HG02981 (cell line): ENCODE results near the gene HEATR1.
"Not testable (repeated sequence)": the region's sequence is repeated elsewhere in the genome, so short reads cannot be mapped to it uniquely, and the experiment has no call there.

ENCODE experiments used
- ATAC-seq: cut with Tn5 transposase; IDR thresholded peaks from one replicate; pipeline ENCODE4 v1.9.1; 2021; ENCODE audit warnings: mild to moderate bottlenecking, moderate library complexity; ENCODE audit not compliant: unreplicated experiment

The HEATR1 gene

DNA sequence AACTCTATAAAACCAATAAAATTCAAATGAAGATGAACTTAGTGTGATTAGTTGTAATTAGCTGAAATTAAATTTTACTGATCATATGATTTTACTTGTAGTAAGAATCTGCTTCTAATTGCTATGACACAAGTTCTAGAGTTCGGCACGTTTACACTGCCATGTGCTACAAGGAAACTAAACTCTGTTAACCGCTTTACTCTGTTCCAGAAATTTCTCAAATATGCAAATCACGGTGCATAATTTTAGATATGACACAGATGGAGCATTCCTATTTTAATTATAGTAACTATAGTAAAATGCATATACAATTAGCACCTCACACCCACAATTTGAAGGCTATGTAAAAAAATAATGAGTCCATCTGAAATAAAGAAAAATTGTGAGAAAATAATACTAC is 14.8 kb downstream of the HEATR1 start:
- no peak for ATAC-seq

DNA sequence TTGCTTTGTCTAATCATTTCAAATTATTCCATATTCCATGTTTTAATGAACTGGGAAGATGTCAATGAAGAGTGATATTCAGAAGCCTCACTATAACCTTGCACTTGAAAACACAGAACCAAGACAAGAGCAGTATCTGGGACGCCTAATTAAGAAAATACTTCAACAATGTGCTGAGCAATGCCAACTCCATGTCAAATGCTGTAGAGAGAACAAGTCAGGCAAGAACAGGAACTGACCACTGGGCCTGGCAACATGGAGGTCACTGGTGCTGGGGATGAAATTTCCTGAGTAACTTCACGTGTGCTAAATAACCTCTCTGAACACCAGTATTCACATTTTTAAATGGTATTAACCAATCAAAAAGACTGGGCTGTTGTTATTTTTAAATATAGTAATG is 22.8 kb downstream of the HEATR1 start:
- no peak for ATAC-seq

DNA sequence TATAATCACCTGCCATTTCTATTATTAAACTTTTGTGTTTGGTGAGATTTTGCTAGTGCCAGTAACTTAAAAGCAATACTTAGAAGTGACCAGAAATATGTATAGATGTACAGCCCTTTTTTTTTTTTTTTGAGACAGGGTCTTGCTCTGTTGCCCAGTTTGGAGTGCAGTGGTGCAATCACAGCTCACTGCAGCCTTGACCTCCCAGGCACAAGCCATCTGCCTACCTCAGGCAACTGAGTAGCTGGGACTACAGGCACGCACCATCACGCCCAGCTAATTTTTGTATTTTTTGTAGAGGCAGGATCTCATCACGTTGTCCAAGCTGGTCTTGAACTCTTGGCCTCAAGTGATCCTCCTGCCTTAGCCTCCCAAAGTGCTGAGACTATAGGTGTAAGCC is 23.9 kb downstream of the HEATR1 start:
- ATAC-seq: not testable (repeated sequence)

DNA sequence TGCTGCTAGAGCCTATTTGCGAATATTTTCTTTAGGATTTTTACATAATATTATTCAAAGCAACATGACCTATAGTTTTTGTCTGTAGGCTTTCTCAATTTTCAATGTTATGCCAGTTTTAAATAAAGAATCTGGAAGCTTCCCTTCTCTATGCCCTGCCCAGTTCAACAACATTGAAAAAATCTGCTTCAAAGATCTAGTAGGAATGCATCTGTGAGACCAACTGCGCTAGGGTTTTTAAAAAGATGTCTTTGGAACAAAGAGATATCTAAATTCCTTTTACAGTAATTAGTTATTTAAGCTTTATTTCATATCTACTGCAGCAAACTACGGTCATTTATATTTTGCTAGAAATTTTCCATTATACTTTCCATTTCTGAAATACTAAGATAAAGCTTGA is 25.7 kb downstream of the HEATR1 start:
- ATAC-seq: no peak

DNA sequence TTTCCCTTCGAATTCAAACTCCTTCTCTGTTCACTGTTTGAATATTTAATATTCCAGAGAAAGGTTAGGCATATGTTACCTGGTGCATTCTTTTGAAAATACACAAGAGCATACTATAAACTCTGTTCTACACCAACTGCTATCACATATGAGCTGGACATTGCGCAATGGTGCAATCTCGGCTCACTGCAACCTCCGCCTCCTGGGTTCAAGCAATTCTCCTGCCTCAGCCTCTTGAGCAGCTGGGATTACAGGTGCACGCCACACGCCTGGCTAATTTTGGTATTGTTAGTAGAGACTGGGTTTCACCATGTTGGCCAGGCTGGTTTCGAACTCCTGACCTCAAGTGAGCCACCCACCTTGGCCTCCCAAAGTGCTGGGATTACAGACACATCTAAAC is 27.3 kb downstream of the HEATR1 start:
- ATAC-seq: not testable (repeated sequence)

DNA sequence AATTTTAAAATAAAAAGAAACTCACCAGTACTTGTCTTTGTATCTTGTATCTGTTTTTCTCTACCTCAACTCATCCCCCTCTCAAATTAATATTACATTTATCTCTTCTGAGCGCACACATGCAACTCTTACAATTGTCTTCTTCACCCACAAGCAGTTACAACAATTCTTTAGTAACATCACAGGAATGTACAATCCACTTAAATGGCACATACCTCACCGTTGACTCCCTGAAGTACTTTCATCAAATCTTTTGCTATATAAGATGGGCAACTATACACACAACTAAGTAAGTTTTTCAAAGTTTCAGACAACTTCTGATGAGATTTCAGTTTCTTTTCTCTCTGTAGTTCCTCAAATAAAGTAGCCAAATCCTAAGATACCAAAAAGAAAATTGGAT is 28.3 kb downstream of the HEATR1 start:
- ATAC-seq: no peak

DNA sequence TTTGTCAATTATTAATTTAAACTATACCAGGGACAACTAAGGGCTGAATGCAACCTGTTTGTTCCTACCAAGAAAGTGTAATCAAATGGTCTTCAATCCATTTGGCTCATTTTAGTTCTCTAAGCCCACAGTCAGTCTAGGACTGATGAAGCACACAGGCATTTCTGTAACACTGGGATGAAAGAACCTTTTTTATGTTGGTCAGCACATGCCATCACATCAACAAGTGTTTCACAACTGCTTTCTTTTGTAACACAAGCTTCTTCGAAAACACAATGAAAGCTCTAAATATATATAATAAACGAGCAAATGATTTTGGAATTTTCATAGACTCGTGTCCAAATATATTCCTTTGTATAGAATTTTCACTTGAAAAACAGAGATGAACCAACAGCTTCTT is 28.8 kb downstream of the HEATR1 start:
- ATAC-seq: no peak

DNA sequence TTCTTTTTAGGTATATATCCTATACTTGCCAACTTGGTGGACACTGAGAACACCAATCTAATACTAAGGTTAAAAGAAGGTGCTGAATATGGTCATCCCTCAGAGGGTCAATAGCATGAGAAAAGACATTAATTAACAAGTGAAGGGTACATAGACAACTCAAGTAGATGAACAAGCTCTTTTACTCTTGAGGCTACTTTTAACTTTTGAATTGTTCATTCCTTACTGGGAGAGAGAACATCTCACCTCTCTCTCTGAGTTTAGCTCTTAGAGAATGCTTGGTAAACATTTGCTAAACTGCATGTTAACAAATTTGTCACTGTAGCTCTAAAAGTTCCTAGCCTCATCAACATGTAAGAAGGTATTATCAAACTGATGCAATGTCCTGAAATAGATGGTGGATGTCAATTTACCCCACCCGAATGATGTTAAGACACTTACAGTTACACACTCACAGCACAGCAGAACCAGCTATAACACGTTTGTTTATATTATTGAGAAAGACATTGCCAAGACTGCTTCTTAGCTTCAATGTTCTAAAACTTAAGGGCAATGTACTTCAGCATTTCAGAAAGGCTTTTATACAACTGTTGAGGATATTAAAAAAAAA is 35.9 kb downstream of the HEATR1 start:
- ATAC-seq: no peak

DNA sequence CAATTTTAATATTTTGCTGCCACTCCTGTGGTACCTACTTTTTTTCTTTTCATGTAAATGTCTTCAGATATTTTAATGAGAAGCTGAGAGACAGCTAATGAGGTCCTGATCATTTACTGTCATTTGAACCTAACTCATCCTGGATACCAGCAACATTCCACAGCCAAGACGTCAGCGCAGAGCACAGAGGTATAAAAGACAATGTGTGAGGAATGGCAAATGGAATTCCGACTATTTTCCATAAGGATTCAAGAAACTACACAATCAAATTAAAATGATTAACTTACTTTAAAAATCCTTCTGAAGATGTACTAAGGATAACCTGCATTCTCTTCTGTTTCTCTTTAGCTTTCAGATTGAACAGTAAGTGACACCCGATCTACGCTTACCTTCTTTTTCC is 38.8 kb downstream of the HEATR1 start:
- ATAC-seq: no peak

DNA sequence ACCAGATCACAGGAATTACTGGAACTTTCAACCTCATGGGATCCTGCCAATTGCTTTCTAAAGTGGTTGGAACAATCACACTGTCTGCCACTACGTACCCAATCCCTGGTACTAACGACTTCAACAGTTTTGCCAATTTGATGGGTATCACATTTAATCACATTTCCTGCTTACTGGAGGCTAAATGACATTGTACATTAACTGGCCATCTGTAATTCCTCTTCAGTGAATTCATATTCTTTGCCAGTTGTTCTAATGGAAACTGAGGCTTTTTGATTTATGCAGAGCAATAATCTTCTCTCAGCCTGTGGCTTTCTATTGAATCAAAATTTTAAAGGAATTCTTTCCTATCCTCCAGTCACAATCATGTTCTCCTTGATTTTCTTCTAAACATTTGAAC is 42.3 kb downstream of the HEATR1 start:
- no peak for ATAC-seq

DNA sequence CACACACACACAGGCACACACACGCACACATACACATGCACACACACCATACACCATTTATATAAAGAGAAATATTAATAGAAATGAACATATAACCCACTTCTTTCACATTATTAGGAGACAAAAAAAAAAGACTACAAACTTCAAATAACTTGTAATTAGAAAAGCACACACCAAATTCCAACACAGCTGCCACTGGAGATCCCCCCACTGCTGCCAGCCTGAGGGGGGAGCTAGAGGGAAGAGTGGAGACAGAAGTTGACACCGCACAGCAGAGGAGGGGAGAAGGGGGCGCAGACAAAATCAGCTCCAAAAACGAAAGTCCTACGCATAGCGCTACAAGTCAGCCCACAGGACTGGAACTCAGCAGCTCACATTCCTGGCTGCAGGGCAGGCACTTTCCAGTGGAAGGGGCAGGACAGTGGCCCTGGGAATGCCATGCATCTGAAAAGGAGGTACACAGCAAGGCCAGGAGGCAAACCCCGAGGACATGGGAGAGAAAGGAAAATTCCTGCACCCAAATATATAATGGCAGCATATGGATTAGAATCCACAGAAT is 44.0 kb downstream of the HEATR1 start:
- ATAC-seq: no peak

DNA sequence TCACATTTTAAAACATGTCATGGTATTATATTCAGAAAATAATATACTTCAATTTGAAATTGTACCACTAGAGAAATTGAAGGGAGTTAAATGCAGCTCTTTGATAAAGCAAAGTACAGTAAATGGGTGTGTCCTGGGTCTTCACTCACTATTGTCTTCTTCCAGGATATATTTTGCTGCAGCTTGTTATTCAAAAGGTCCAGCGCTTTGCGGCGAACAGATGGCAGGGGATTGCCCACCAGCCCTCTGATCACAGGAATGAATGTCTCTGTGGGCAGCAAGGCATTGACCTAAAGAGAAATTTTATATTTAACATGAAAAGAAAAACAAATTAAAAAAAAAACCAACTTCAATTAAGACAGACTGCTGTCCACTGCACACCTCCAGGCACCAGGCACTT is 45.5 kb downstream of the HEATR1 start:
- ATAC-seq: no peak

DNA sequence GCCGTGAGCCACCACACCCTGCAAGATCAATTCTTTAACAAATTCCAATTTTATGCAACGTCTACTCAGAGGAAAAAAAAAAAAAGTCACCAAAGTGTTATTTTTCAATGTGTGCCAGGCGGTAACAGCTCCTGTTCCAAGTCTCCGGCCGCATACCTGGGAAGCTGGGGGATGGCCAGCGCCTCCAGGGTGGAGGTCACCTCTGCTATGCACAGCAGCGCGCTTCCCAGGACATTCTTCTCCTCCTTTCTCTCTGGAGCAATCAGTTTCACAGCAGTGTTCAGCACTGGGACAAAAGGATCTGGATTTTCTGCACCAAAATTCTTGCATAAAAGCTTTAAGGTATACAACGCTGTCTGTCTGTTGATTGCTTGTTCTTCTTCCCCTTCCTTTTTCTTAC is 46.2 kb downstream of the HEATR1 start:
- no peak for ATAC-seq

DNA sequence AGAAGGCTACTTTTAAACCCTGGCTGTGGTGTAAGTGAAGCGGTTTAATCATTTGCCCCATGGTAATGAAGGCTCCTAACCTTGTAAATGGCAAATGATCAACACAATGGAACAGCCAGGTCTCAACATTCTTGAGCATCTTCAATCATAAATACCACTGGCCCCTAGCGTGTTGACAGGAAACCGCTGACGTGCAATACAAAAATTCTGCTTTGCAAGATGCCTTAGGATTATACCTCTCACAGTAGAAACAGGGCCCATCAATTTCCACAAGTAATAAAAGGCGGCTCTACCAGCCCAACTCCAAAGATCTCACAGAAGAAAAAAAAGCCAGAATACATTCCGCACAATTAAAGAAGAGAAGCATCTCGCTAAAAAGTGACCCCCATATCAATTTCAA is 47.7 kb downstream of the HEATR1 start:
- ATAC-seq: no peak

DNA sequence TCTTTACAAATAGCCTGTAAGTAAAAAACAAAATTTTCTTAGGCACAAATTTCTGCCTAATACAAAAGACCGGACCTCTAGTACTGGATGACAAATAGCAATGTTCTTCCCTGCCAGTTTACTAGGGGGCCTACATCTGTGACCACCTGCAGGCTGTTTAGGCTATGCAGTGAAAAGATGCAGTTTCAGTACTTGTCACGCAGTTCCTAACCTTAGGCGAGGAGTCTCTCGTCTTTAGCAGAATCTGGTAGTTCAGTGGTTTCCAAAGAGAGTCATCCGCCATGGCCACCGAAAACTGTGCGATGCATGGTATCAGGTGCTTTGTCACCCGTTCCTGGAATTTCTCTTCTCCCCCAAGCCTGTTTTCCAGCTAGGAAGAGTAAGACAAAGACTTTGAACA is 50.9 kb downstream of the HEATR1 start:
- ATAC-seq: no peak

DNA sequence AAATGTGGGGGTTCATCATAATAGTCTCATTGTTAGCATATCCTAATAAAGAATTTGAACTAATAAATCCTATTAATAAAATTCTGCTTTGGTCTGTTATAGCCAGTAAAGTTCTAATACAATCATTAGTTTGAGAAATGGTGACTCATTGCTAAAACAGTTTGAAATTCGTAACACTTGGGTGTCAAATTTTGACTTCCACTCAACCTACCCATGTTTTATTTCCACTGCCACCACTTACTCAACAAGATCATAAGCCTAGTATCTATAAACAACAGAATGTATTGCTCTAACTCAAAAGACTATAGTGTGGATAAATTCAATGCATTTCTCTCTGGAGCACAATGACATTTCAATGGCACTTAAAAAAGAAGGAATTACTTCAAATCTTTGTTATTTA is 51.4 kb downstream of the HEATR1 start:
- ATAC-seq: no peak

DNA sequence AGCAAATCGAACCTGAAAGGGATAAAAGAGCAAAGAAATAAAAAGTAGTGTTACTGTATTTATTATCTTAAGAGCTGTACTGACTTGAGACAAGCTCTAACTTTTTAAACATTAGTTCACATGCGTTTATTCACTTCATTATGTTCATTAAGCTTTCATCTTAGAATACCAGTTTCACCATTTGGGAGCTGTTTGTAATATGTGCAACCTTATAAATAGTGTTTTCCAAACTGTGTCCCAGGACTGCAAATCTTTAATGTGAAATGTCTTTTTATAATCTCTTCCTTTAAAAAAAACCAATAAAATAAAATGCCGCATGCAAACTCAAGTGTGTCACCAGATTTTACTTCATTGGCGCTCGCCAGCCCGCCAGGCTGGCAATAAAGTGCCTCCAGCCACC is 52.2 kb downstream of the HEATR1 start:
- no peak for ATAC-seq

DNA sequence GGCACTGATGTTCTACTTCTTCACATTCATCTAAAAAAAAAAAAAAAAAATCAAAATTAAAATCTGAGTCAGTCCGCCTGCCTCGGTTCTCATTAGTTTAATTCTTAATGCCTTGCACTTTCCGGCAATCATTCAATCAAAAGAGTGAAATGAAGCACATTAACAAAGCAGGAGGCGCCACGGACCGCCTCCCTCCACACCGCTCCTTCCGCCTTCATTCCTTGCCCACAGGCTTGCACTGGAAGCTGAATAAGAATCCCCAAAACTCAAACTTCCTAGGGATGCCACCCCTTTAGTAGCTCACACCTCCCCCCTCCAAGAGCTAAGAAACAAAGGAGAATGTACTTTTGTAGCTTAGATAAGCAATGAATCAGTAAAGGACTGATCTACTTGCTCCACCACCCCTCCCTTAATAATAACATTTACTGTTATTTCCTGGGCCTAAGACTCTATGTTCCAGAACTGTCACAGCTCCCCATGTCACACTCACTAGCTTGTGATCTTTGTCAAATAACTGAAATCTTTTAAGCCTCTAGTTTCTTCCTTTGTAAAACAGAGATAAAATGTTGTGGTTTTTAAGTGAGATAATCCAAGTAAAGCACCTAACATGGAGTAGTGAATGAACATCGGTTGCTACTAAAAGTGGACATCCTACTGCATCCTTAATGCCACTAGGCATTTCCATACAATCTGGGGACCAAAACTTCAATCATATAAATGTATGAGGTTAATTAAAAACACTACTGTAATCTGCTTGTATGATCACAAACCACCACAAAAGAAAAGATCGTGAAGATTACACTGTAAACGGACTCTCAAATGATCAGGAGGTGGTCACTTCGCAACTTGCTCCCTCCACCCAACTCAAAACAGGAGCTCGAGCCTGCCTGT is 53.1 kb downstream of the HEATR1 start:
- ATAC-seq: no peak

DNA sequence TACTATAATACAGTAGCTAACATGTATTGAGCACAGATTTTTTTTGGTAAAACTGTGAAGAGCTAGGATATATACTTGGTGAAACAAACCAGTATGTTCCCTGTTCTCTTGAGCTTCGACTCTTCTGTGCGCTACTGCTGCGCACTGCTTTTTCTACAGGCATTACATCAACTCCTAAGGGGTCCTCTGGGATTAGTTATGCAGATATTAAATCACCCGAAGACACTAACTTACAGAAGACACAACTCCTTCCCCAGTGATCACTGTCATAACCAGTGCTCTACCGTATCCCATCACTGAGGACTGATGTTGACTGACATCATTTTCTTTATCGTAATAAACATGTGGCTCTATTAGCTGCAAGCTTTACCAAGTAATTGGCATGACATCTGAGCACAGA is 55.9 kb downstream of the HEATR1 start:
- no peak for ATAC-seq

DNA sequence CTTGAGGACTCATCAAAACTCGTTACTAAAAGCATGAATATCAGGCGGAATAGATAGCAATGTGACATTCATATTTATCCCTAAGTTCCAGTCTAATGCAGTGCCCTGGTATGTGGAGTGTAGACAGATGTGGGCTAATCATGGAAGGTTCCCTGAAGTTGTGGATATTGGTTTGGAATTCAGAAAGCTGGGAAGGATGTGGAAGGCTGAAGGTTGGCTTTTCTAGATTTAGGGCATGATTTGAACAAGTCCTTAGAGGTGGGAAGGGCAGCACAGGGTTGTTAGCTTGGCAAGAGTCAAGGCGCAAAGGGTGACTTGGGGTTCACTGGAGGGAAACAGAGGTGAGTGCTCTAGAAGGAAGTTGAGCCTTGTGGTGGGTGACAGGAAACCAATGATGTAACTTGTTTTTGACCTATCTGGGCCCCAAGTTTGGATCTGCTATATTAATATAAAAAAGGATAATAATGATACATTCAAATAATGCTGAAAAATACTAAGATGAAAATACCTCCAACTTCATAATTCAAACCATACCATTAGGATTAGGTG is 58.6 kb downstream of the HEATR1 start:
- no peak for ATAC-seq

DNA sequence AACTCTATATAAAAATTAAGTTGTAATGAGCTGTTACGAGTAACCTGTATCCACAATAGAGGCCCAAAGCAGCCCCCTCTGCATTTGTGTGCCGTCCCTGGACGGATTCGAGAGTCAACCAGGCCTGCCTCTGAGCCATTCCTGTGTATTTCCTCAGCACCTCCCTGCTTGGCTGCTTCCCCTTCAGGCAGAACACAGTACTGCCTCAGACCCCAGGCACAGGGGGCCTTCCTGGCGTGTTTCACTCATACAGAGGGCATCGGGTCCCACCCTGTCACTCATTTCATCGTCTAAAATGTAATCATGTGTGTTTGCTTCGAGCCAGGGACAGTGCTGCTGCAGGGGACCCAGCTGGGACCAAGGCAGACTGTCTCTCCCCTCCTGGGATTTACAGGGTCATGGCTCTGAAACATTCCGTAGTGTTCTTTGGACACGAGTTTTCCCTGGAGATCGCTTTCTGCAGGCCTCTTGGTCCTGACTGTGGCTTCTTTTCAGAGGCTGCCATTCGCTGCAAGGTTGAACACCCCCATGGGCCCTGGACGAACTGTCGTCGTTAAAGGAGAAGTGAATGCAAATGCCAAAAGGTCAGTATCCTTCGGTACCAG is 61.1 kb downstream of the HEATR1 start:
- no peak for ATAC-seq

DNA sequence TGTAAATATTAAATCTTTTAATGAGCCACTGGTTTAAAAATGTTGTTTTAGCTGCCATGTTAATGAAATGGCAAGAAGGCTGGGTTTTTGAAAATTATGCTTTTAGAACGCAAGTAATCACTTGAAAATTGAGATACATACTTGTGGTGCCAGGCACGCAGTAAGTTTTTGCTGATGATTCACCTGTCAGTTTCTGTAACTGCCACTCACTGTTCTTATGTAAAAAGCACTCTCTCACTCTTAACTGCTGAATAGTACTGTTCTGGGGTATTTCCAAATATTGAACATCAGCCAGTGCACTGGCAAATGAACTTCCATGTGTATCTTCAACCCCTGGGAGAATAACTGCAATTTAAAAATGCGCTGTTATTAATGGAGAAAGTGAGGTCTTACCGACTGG is 62.6 kb downstream of the HEATR1 start:
- no peak for ATAC-seq
